Right lobe of liver (tissue), 4 donors: ENCODE measurements around the gene LRRC31.

Experiments used
- CTCF ChIP-seq, 4 donors: fragments of 200-600 bp in 3 of 4; fragments of 450-650 bp in 1 of 4; IDR thresholded peaks; one replicate each; pipeline versions ENCODE4 v1.5.1 to v1.8.0; 2016 to 2022; ENCODE audit warnings: antibody characterized with exemption in 4 of 4, mild to moderate bottlenecking in 2 of 4
- POLR2A ChIP-seq: fragments of 450-650 bp; IDR thresholded peaks from one replicate; pipeline ENCODE4 v1.6.1; 2017; ENCODE audit warnings: antibody characterized with exemption, mild to moderate bottlenecking
- donor health status: DM: no; HTN: no; CAD: no.
- donor health status: DM: no; HTN: no; CAD: no.
- donor health status: DM: no; HTN: yes; CAD: no.

GRCh38 chr3:169901453-169901852, 31.7 kb upstream of the LRRC31 start:
- TF ChIP-seq POLR2A (no peak), CTCF (IDR thresholded peaks at IDR 0.05) (no peak)
